Fibroblast of lung (primary cell): Measurements from ENCODE around the gene TXNIP. TPM values are rescaled to one million over a fixed set of nuclear protein-coding genes. Genes with fewer than 3 reads are reported as not detected.

Experiments
- DNase-seq, 2 donors: peaks; one replicate each; pipeline versions ENCODE4 v3.0.0 to v3.0.0-alpha.2; 2010; ENCODE audit warnings: low read depth in 2 of 2
- H2AFZ ChIP-seq: 2 replicates; pipeline ENCODE4 v1.5.1; 2012; ENCODE audit warnings: low read length, control low read depth, inconsistent platforms
- H3K27ac ChIP-seq: 2 replicates; pipeline ENCODE4 v1.5.1; 2011; ENCODE audit warnings: low read length, control low read depth; ENCODE audit not compliant: insufficient read depth
- H3K27me3 ChIP-seq: 2 replicates; pipeline ENCODE4 v1.5.1; 2011; ENCODE audit warnings: mild to moderate bottlenecking, low read length; ENCODE audit not compliant: control insufficient read depth, insufficient read depth
- H3K36me3 ChIP-seq: 2 replicates; pipeline ENCODE4 v1.5.1; 2011; ENCODE audit warnings: low read length; ENCODE audit not compliant: control insufficient read depth, insufficient read depth
- H3K4me1 ChIP-seq: 2 replicates; pipeline ENCODE4 v1.5.1; 2011; ENCODE audit warnings: low read length; ENCODE audit not compliant: control insufficient read depth, insufficient read depth; ENCODE audit errors: extremely low read depth
- H3K4me2 ChIP-seq: 2 replicates; pipeline ENCODE4 v1.5.1; 2011; ENCODE audit warnings: low read length, control low read depth; ENCODE audit not compliant: insufficient read depth; ENCODE audit errors: extremely low read depth
- H3K4me3 ChIP-seq, 4 experiments: fragments of 200-600 bp in 1 of 4; sonication (generic) in 1 of 4; replicated peaks in 1 of 4; 2 replicates each; pipeline ENCODE4 v1.5.1; 2011 to 2016; ENCODE audit warnings: low read length in 4 of 4, low read depth in 3 of 4, mild to moderate bottlenecking in 3 of 4, control low read depth in 2 of 4, inconsistent platforms in 1 of 4, mixed read lengths in 1 of 4; ENCODE audit not compliant: insufficient read depth in 1 of 4; ENCODE audit errors: control extremely low read depth in 1 of 4
- H3K79me2 ChIP-seq: 2 replicates; pipeline ENCODE4 v1.5.1; 2012; ENCODE audit warnings: mild to moderate bottlenecking, low read length, inconsistent platforms; ENCODE audit not compliant: control insufficient read depth, insufficient read depth
- H3K9ac ChIP-seq: 2 replicates; pipeline ENCODE4 v1.5.1; 2011; ENCODE audit warnings: mild to moderate bottlenecking, low read length, control low read depth; ENCODE audit not compliant: insufficient read depth
- H3K9me3 ChIP-seq: 2 replicates; pipeline ENCODE4 v1.5.1; 2012; ENCODE audit warnings: low read depth, low read length; ENCODE audit not compliant: control insufficient read depth, insufficient read depth
- H4K20me1 ChIP-seq: 2 replicates; pipeline ENCODE4 v1.5.1; 2011; ENCODE audit warnings: low read length; ENCODE audit not compliant: control insufficient read depth, insufficient read depth; ENCODE audit errors: extremely low read depth
- EZH2 ChIP-seq: IDR thresholded peaks from 2 replicates; pipeline ENCODE4 v1.5.1; 2012; ENCODE audit warnings: low read length, control low read depth, mild to moderate bottlenecking; ENCODE audit errors: missing control alignments
- polyA plus RNA-seq, 2 donors: library from polyadenylated mRNA; depleted of rRNA in 1 of 2; stranded (reverse) in 1 of 2; unstranded in 1 of 2; fragments of >200 nt; gene quantifications; 2 replicates each; pipeline ENCODE4 v1.2.1, GENCODE V29; 2011 to 2012; ENCODE audit warnings: missing spikeins in 1 of 2
- total RNA-seq: library from RNA; depleted of rRNA; stranded (reverse); fragments of >200 nt; gene quantifications from 2 replicates; pipeline ENCODE4 v1.2.1, GENCODE V29; 2014
- TF ChIP-seq, protein P1 (sequence below), 2 donors: IDR thresholded peaks in 1 of 2; conservative IDR thresholded peaks in 1 of 2; 1 replicate in 1 of 2; 2 replicates in 1 of 2; pipeline ENCODE4 v1.5.1; 2011 to 2012; ENCODE audit warnings: low read length in 2 of 2, control low read depth in 1 of 2, inconsistent platforms in 1 of 2, low read depth in 1 of 2, mild to moderate bottlenecking in 1 of 2

Gene TXNIP
- total and polyA plus RNA-seq, 2 donors (not counting 1 experiment from before 2014, with no cell fraction given): 204 to 773 TPM

DNA sequence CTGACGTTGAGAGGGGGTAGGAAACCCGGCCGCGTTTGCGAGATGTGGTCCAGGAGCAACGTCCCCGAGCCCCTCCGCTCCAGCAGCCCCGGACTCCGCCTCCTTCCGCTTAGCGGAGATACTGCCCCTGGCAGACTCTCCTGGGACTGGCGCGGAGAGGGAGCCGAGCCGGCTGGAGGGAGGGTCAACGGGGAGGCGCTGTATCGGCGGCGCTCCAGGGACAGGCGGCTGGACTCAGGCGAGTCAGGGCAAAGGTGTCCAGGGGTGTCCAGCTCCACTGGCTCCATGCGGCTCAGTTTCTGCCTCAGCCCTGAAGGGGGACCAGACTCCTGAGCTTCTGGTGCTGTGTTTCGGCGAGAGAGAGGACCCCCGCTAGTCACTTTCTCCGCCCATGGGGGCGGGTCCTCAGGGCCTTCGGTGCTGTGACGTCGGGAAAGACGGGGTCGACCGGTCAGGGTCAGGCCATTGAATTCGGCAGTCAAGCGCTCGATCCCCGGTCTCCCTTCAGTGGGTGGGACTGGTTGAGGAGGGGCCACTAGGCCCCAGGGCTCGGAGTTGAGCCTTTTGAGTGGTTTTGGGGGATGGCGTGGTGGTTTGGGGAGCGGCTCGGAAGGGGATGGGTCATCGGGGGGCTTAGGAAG is 35.8 kb downstream of the TXNIP start:
- peaks cover 1% of the 10 kb centered on the region for H3K36me3 ChIP-seq
- no peaks in the 10 kb centered on the region for H3K9me3 ChIP-seq
- H3K4me2 ChIP-seq: peak overlapping the region; percentile 87
- peaks cover 32% of the 10 kb centered on the region for H3K4me1 ChIP-seq
- peak; percentile 57 to 64 for DNase-seq
- peaks cover 18% of the 10 kb centered on the region for H3K79me2 ChIP-seq
- TF ChIP-seq EZH2: no peak
- TF ChIP-seq, protein P1, sequence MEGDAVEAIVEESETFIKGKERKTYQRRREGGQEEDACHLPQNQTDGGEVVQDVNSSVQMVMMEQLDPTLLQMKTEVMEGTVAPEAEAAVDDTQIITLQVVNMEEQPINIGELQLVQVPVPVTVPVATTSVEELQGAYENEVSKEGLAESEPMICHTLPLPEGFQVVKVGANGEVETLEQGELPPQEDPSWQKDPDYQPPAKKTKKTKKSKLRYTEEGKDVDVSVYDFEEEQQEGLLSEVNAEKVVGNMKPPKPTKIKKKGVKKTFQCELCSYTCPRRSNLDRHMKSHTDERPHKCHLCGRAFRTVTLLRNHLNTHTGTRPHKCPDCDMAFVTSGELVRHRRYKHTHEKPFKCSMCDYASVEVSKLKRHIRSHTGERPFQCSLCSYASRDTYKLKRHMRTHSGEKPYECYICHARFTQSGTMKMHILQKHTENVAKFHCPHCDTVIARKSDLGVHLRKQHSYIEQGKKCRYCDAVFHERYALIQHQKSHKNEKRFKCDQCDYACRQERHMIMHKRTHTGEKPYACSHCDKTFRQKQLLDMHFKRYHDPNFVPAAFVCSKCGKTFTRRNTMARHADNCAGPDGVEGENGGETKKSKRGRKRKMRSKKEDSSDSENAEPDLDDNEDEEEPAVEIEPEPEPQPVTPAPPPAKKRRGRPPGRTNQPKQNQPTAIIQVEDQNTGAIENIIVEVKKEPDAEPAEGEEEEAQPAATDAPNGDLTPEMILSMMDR (conservative IDR thresholded peaks at IDR 0.05 in 1 of 2, IDR thresholded peaks at IDR 0.05 in 1 of 2; ENCODE audit: low read depth in 1 of 2, low read length in 2 of 2): peak in 1 of 2 donors; percentile 11
- H2AFZ ChIP-seq: peak overlapping the region; percentile 69
- peak overlapping the region; percentile 58 to 68 (median 64) for H3K4me3 ChIP-seq
- H4K20me1 ChIP-seq: no peaks in the 10 kb centered on the region
- H3K27me3 ChIP-seq: no peaks in the 10 kb centered on the region
- H3K27ac ChIP-seq: peak overlapping the region; percentile 40
- H3K9ac ChIP-seq: peak overlapping the region; percentile 11

DNA sequence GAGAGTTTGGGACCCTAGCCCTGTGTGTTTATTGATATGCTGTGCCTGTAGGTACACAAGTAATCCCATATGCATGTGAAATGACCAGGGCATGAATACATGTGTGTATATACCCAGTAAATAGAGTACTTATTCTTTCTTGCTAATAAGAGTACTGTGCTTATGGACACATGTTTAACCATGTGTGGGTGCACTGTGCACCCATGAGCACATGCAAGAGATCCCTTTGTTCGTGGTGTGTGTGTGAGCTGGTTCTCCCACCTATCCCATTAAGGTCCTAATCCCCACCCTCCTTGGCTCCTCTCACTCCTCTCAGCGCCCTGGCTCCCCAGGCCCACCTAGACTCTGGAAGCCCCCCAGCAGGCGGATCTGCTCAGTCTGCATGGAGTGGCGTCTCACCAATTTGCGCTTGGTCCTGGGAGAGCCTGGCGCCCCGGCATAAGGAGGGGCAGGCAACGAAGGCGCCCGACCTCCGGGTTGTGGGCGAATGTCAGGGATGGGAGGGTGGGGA is 36.4 kb downstream of the TXNIP start:
- DNase-seq: no peak
- Histone ChIP-seq H3K36me3 (peaks cover 1% of the 10 kb centered on the region), H3K79me2 (peaks cover 24% of the 10 kb centered on the region), H3K4me1 (peaks cover 35% of the 10 kb centered on the region), H3K27ac (no peak overlapping the region), H3K27me3 (no peaks in the 10 kb centered on the region), H4K20me1 (no peaks in the 10 kb centered on the region), H3K4me3 (peak overlapping the region in 3 of 4 experiments; percentile 6 to 68 (median 65)), H2AFZ (no peak overlapping the region), H3K9ac (no peak overlapping the region), H3K9me3 (no peaks in the 10 kb centered on the region), H3K4me2 (peak overlapping the region; percentile 87)
- TF ChIP-seq, protein P1 (conservative IDR thresholded peaks at IDR 0.05 in 1 of 2, IDR thresholded peaks at IDR 0.05 in 1 of 2; ENCODE audit: low read depth in 1 of 2, low read length in 2 of 2): no peak
- TF ChIP-seq EZH2: no peak

DNA sequence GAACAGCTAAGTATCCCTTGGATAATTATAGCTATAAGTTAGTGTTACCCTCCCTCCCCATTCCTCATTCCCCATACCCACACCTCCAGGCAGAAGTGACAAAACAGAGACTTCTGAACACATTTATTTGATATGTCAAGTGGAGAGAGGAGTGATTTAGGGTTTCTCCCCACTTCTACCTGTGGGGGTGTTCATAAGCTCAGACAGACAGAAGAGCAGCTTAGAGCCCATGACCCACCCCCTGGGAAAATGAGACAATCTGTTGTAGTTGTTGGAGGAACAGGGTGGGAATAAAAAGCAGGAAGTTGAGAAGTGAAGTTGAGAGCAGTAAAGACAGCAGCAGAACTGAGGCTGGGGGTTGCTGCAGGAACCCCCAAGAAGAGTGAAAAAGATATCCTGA is 37.0 kb downstream of the TXNIP start:
- no peak for TF ChIP-seq EZH2
- TF ChIP-seq, protein P1 (conservative IDR thresholded peaks at IDR 0.05 in 1 of 2, IDR thresholded peaks at IDR 0.05 in 1 of 2; ENCODE audit: low read depth in 1 of 2, low read length in 2 of 2): no peak
- no peaks in the 10 kb centered on the region for H4K20me1 ChIP-seq
- H2AFZ ChIP-seq: no peak overlapping the region
- peaks cover 29% of the 10 kb centered on the region for H3K79me2 ChIP-seq
- H3K4me2 ChIP-seq: no peak overlapping the region
- peak overlapping the region in 1 of 4 experiments; percentile 1 for H3K4me3 ChIP-seq
- H3K9me3 ChIP-seq: no peaks in the 10 kb centered on the region
- peaks cover 35% of the 10 kb centered on the region for H3K4me1 ChIP-seq
- no peak overlapping the region for H3K27ac ChIP-seq
- DNase-seq: no peak
- no peak overlapping the region for H3K9ac ChIP-seq
- no peaks in the 10 kb centered on the region for H3K27me3 ChIP-seq
- peaks cover 1% of the 10 kb centered on the region for H3K36me3 ChIP-seq
